D721Med (cell line): ENCODE results near the gene PRDM10.

Experiments
- DNase-seq: peaks from one replicate; pipeline ENCODE4 v3.0.0; 2011; ENCODE audit warnings: low spot score; ENCODE audit not compliant: insufficient read length
- FAIRE-seq: peaks from 2 replicates; lab custom pipeline; 2011; peaks lifted over from hg19 to GRCh38; lab: Jason Lieb, UNC
- CTCF ChIP-seq: IDR thresholded peaks from 2 replicates; pipeline ENCODE4 v1.5.1; 2012; ENCODE audit warnings: mild to moderate bottlenecking, control low read depth; ENCODE audit not compliant: insufficient read depth; ENCODE audit errors: missing control alignments

Gene PRDM10

GRCh38 chr11:129864811-129865210, 137.8 kb downstream of the PRDM10 start:
- no peak for TF ChIP-seq CTCF
- DNase-seq (no peak), FAIRE-seq (no peak)

GRCh38 chr11:129861702-129862522, 140.7 kb downstream of the PRDM10 start:
- DNase-seq (no peak), FAIRE-seq (no peak)
- TF ChIP-seq CTCF, result no peak

- FAIRE-seq (no peak), DNase-seq (no peak)
- no peak for TF ChIP-seq CTCF
These were observed 146.6 kb downstream of the PRDM10 start for GRCh38 chr11:129856036-129856435.

- DNase-seq (no peak), FAIRE-seq (no peak)
- TF ChIP-seq CTCF, result no peak
These were observed 147.5 kb downstream of the PRDM10 start for GRCh38 chr11:129855086-129855485.

- no peak for DNase-seq
- no peak for TF ChIP-seq CTCF
- FAIRE-seq, result no peak
These were observed 148.3 kb downstream of the PRDM10 start for GRCh38 chr11:129854232-129854805.

- DNase-seq (no peak), FAIRE-seq (no peak)
- TF ChIP-seq CTCF, result no peak
These were observed 149.0 kb downstream of the PRDM10 start for GRCh38 chr11:129853518-129854231.
